Measurements from ENCODE around the gene P2RX2.

- TF ChIP-seq RAD21 (IDR thresholded peaks at IDR 0.05; ENCODE audit: low read depth) (no peak), REST (IDR thresholded peaks at IDR 0.05; ENCODE audit: low read depth) (no peak), EP300 (IDR thresholded peaks at IDR 0.05; ENCODE audit: borderline replicate concordance) (no peak), ZBTB7A (IDR thresholded peaks at IDR 0.05; ENCODE audit: low read depth) (no peak), NFIC (IDR thresholded peaks at IDR 0.05) (no peak), FOXM1 (IDR thresholded peaks at IDR 0.05; ENCODE audit: borderline replicate concordance, low read depth) (no peak), CEBPB (IDR thresholded peaks at IDR 0.05) (no peak)
Observed at GRCh38 chr12:132620113-132620898, 1.7 kb downstream of the P2RX2 start.

All from Ishikawa (cell line).